NCI-H446 (cell line): ENCODE results near the gene LARP4B.

Experiments used
- DNase-seq, 2 experiments: peaks; one replicate each; lab custom pipeline; 2025; lab: John Stamatoyannopoulos, UW

LARP4B gene

GRCh38 chr10:866577-866941 is 64.9 kb downstream of the LARP4B start:
- no peak for DNase-seq

- DNase-seq: no peak
Observed at GRCh38 chr10:865924-866576, 65.5 kb downstream of the LARP4B start.

- no peak for DNase-seq
Observed at GRCh38 chr10:865257-865656, 66.2 kb downstream of the LARP4B start.

- DNase-seq: no peak
Observed at GRCh38 chr10:860519-860918, 71.0 kb downstream of the LARP4B start.

GRCh38 chr10:856416-857157 is 74.9 kb downstream of the LARP4B start:
- DNase-seq: no peak

- DNase-seq: no peak
Observed at GRCh38 chr10:855671-856070, 75.8 kb downstream of the LARP4B start.

GRCh38 chr10:855079-855478 is 76.4 kb downstream of the LARP4B start:
- DNase-seq: no peak

GRCh38 chr10:853017-853416 is 78.5 kb downstream of the LARP4B start:
- no peak for DNase-seq

GRCh38 chr10:852386-852785 is 79.1 kb downstream of the LARP4B start:
- no peak for DNase-seq

- no peak for DNase-seq
Observed at GRCh38 chr10:851901-852300, 79.6 kb downstream of the LARP4B start.

GRCh38 chr10:850093-850492 is 81.4 kb downstream of the LARP4B start:
- DNase-seq: no peak

GRCh38 chr10:847868-848267 is 83.6 kb downstream of the LARP4B start:
- no peak for DNase-seq

GRCh38 chr10:846126-846685 is 85.3 kb downstream of the LARP4B start:
- DNase-seq: no peak

GRCh38 chr10:845526-845925 is 86.0 kb downstream of the LARP4B start:
- DNase-seq: no peak

GRCh38 chr10:844552-844951 is 87.0 kb downstream of the LARP4B start:
- no peak for DNase-seq

- DNase-seq: no peak
Observed at GRCh38 chr10:843703-844102, 87.8 kb downstream of the LARP4B start.

GRCh38 chr10:842795-843194 is 88.7 kb downstream of the LARP4B start:
- DNase-seq: no peak

GRCh38 chr10:841535-841934 is 90.0 kb downstream of the LARP4B start:
- no peak for DNase-seq

GRCh38 chr10:839550-840205 is 91.8 kb downstream of the LARP4B start:
- no peak for DNase-seq

GRCh38 chr10:836782-837181 is 94.7 kb downstream of the LARP4B start:
- no peak for DNase-seq

GRCh38 chr10:834493-834892 is 97.0 kb downstream of the LARP4B start:
- DNase-seq: no peak

- no peak for DNase-seq
Observed at GRCh38 chr10:829241-829640, 102.3 kb downstream of the LARP4B start.

GRCh38 chr10:828191-828590 is 103.3 kb downstream of the LARP4B start:
- DNase-seq: no peak
